Upper lobe of left lung (tissue), 6 donors: ENCODE results near the gene AMPD3. TPM values are rescaled to one million over a fixed set of nuclear protein-coding genes. Genes with fewer than 3 reads are reported as not detected.

ENCODE experiments used
- ATAC-seq, 2 donors: fragments of 200-7000 bp; cut with Tn5 transposase; one replicate each; pipeline ENCODE4 v1.9.1; 2022; ENCODE audit warnings: mild to moderate bottlenecking in 2 of 2, moderate library complexity in 2 of 2; ENCODE audit not compliant: low FRiP score in 2 of 2
- DNase-seq, 2 donors: peaks; one replicate each; pipeline ENCODE4 v3.0.0-alpha.2; 2019 to 2020
- H3K27ac ChIP-seq, 4 donors: fragments of 200-600 bp; sonication (generic); one replicate each; pipeline ENCODE4 v1.5.1; 2016 to 2019
- H3K27me3 ChIP-seq, 4 donors: fragments of 200-600 bp; sonication (generic); one replicate each; pipeline ENCODE4 v1.5.1; 2017 to 2019
- H3K36me3 ChIP-seq, 4 donors: fragments of 200-600 bp; sonication (generic); one replicate each; pipeline ENCODE4 v1.5.1; 2016 to 2019
- H3K4me1 ChIP-seq, 4 donors: fragments of 200-600 bp; sonication (generic); one replicate each; pipeline ENCODE4 v1.5.1; 2018 to 2019
- H3K4me3 ChIP-seq, 4 donors: fragments of 200-600 bp; sonication (generic); one replicate each; pipeline ENCODE4 v1.5.1; 2017 to 2019; ENCODE audit warnings: mild to moderate bottlenecking in 2 of 4, moderate library complexity in 1 of 4
- H3K9me3 ChIP-seq, 4 donors: fragments of 200-600 bp; sonication (generic); one replicate each; pipeline ENCODE4 v1.5.1; 2018 to 2019
- EP300 ChIP-seq, 4 donors: sonication (generic); formaldehyde crosslinking; IDR thresholded peaks; one replicate each; pipeline ENCODE4 v1.5.1; 2017; ENCODE audit warnings: antibody characterized with exemption in 4 of 4, control low read depth in 2 of 4
- POLR2A ChIP-seq, 4 donors: fragments of 450-650 bp; IDR thresholded peaks; one replicate each; pipeline ENCODE4 v1.5.1; 2016 to 2017; ENCODE audit warnings: antibody characterized with exemption in 4 of 4, mild to moderate bottlenecking in 2 of 4
- POLR2AphosphoS5 ChIP-seq, 2 donors: sonication (generic); formaldehyde crosslinking; IDR thresholded peaks; one replicate each; pipeline ENCODE4 v1.5.1; 2017; ENCODE audit warnings: antibody characterized with exemption in 2 of 2
- WGBS, 2 donors: methylation state at CpG; one replicate each; pipeline ENCODE4 v1.1.5; 2017 to 2018; 5-methylcytosine and 5-hydroxymethylcytosine counted together
- total RNA-seq, 6 donors: library from RNA; depleted of rRNA in 4 of 6; stranded (reverse); fragments of >200 nt in 4 of 6; gene quantifications; one replicate each; pipeline versions ENCODE4 v1.1.0 to v1.2.1, GENCODE V29; 2016 to 2021
- TF ChIP-seq, protein P1 (sequence below), 6 experiments: fragments of 450-650 bp in 4 of 6; fragments of 200-600 bp in 2 of 6; sonication (generic) in 2 of 6; IDR thresholded peaks; one replicate each; pipeline ENCODE4 v1.5.1; 2016 to 2019; ENCODE audit warnings: antibody characterized with exemption in 6 of 6
- donor health status: DM: no; HTN: no; CAD: no; lungs with moderate emphysema.
- donor health status: DM: no; HTN: yes; CAD: no; lungs with severe emphysema.

The AMPD3 gene
- total RNA-seq, 6 donors from 2014 or later: 5.4 to 49.2 (median 9.3) TPM

DNA sequence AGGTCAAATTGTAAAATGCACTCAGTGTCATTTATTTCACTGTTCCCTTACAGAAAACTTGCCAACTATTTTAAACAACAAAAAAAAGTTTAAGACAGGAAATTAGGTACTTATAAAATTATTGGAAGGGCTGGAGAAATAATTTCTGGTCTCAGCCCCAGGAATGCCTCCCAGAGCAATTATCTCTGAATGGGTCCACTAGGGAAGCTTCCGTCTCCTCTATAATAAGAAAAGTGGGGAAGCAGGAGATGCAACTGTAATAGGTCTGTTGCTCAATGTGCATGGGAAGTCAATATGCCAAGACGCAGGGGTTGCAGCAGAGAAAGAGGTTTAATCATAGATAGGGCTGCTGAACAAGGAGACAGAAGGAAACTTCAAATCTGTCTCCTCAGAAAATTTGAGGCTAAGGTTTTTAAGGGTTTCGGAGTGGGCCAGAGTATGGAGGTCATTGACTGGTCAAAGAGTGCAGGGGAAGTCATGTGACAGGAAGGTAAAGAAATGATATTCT, 96.8 kb downstream of the AMPD3 start:
- H3K4me3 ChIP-seq: no peak overlapping the region
- 85 to 94% methylated on average over 3 of the region's 3 CpGs for WGBS, 2 donors
- no peaks in the 10 kb centered on the region for H3K4me1 ChIP-seq
- H3K9me3 ChIP-seq: peaks cover 0 to 4% (median 0%) of the 10 kb centered on the region in 4 donors
- ATAC-seq (no peak), DNase-seq (no peak)
- no peak overlapping the region for H3K27ac ChIP-seq
- H3K27me3 ChIP-seq: no peaks in the 10 kb centered on the region
- TF ChIP-seq POLR2AphosphoS5 (IDR thresholded peaks at IDR 0.05): no peak
- TF ChIP-seq, protein P1, sequence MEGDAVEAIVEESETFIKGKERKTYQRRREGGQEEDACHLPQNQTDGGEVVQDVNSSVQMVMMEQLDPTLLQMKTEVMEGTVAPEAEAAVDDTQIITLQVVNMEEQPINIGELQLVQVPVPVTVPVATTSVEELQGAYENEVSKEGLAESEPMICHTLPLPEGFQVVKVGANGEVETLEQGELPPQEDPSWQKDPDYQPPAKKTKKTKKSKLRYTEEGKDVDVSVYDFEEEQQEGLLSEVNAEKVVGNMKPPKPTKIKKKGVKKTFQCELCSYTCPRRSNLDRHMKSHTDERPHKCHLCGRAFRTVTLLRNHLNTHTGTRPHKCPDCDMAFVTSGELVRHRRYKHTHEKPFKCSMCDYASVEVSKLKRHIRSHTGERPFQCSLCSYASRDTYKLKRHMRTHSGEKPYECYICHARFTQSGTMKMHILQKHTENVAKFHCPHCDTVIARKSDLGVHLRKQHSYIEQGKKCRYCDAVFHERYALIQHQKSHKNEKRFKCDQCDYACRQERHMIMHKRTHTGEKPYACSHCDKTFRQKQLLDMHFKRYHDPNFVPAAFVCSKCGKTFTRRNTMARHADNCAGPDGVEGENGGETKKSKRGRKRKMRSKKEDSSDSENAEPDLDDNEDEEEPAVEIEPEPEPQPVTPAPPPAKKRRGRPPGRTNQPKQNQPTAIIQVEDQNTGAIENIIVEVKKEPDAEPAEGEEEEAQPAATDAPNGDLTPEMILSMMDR (IDR thresholded peaks at IDR 0.05): no peak
- TF ChIP-seq POLR2A (IDR thresholded peaks at IDR 0.05): no peak
- no peak for TF ChIP-seq EP300 (IDR thresholded peaks at IDR 0.05)
- no peaks in the 10 kb centered on the region for H3K36me3 ChIP-seq

DNA sequence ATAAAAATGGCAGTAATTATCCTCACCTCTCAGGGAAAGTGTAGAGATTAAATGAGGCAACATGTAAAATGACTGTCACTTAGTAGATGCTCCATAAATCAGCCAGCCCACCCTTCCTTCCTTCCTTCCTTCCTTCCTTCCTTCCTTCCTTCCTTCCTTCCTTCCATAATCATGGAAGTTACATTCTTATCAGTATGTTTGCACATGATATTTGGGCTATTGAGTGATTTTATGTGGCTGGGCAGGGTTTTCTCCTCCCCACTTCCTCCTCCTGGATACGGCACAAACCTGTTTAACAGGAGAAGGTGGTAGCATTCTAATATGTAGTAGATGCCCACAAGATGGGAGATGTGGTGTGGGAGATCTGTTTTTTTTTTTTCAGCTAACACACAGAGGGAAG, 101.5 kb downstream of the AMPD3 start:
- TF ChIP-seq, protein P1 (IDR thresholded peaks at IDR 0.05): no peak
- TF ChIP-seq EP300 (IDR thresholded peaks at IDR 0.05): no peak
- no peak for TF ChIP-seq POLR2A (IDR thresholded peaks at IDR 0.05)
- no peak for TF ChIP-seq POLR2AphosphoS5 (IDR thresholded peaks at IDR 0.05)
- H3K27ac ChIP-seq: no peak overlapping the region
- no peak overlapping the region for H3K4me3 ChIP-seq
- H3K27me3 ChIP-seq: no peaks in the 10 kb centered on the region
- no peaks in the 10 kb centered on the region for H3K36me3 ChIP-seq
- peaks cover 0 to 3% (median 0%) of the 10 kb centered on the region in 4 donors for H3K9me3 ChIP-seq
- DNase-seq (no peak), ATAC-seq (no peak)
- H3K4me1 ChIP-seq: peaks cover 0 to 11% (median 2%) of the 10 kb centered on the region in 4 donors
- WGBS, 2 donors: 43 to 48% methylated on average over 1 of the region's 1 CpG

Other genes starting within 250 kb of the AMPD3 start
- gene SBF2, start 161.0 kb upstream of the AMPD3 start, total RNA-seq: 10 to 100 TPM; 22.2 to 54.5 (median 41.2) TPM
- gene ADM, start 150.2 kb upstream of the AMPD3 start, total RNA-seq: 10 to 100 TPM; 20.4 to 54.3 (median 46.9) TPM
- gene RNF141, start 85.9 kb downstream of the AMPD3 start, total RNA-seq: 10 to 100 TPM; 13.2 to 74.6 (median 43.1) TPM
- 100 to 1,000 TPM in 1 of 6 donors, 10 to 100 TPM in 4, 1 to 10 TPM in 1; 5.2 to 105 (median 24.6) TPM for gene LYVE1, start 113.4 kb downstream of the AMPD3 start, total RNA-seq
- gene IRAG1, start 238.5 kb downstream of the AMPD3 start, total RNA-seq: 10 to 100 TPM in 1 of 6 donors, 1 to 10 TPM in 5; 2.4 to 16.3 (median 7.5) TPM